IMR-90 (cell line): ENCODE data around the gene DDX10. TPM values are rescaled to one million over a fixed set of nuclear protein-coding genes. Genes with fewer than 3 reads are reported as not detected.

Source experiments
- ATAC-seq: fragments of 200-7000 bp; cut with Tn5 transposase; 2 replicates; pipeline ENCODE4 v1.9.1; 2020; ENCODE audit warnings: low read depth, mild to moderate bottlenecking, moderate library complexity
- BruUV-seq: library from RNA; stranded (reverse); fragments of 400-500 nt; replicated peaks from 2 replicates; lab custom pipeline; 2021; lab: Mats Ljungman, UMichigan
- CTCF ChIA-PET: fragments of 300-600 bp; formaldehyde crosslinking; extraction: SDS; loops from one replicate; lab custom pipeline; 2021; ENCODE audit warnings: antibody characterized with exemption; lab: Yijun Ruan, JAX
- POLR2A ChIA-PET: fragments of 300-600 bp; sonication (Branson Sonifier 250); formaldehyde crosslinking; loops from one replicate; lab custom pipeline; 2022; ENCODE audit warnings: antibody characterized with exemption; ENCODE audit not compliant: unreplicated experiment; lab: Charles Lee
- DNase-seq: peaks from one replicate; pipeline ENCODE4 v3.0.0; 2013
- H2AFZ ChIP-seq: replicated peaks from 2 replicates; pipeline ENCODE3; 2013; ENCODE audit warnings: low read length, mild to moderate bottlenecking; ENCODE audit not compliant: poor library complexity
- H2AK5ac ChIP-seq: 2 replicates; pipeline ENCODE4 v1.6.1; 2013; ENCODE audit warnings: low read depth, low read length, inconsistent platforms
- H2AK9ac ChIP-seq: replicated peaks from 2 replicates; pipeline ENCODE3; 2013; ENCODE audit warnings: mild to moderate bottlenecking, low read depth, low read length, moderate library complexity; ENCODE audit not compliant: poor library complexity
- H2BK120ac ChIP-seq: 2 replicates; pipeline ENCODE4 v1.6.1; 2013; ENCODE audit warnings: low read depth, low read length, inconsistent platforms
- H2BK15ac ChIP-seq: 3 replicates; pipeline ENCODE4 v1.6.1; 2013; ENCODE audit warnings: low read depth, low read length, inconsistent platforms
- H2BK20ac ChIP-seq: 2 replicates; pipeline ENCODE4 v1.6.1; 2013; ENCODE audit warnings: low read depth, mild to moderate bottlenecking, inconsistent platforms, low read length, moderate library complexity
- H2BK5ac ChIP-seq: 2 replicates; pipeline ENCODE4 v1.6.1; 2013; ENCODE audit warnings: mild to moderate bottlenecking, low read depth, low read length, inconsistent platforms; ENCODE audit not compliant: poor library complexity, severe bottlenecking
- H3K14ac ChIP-seq: replicated peaks from 2 replicates; pipeline ENCODE4 v1.6.1; 2013; ENCODE audit warnings: low read depth, low read length, inconsistent platforms
- H3K18ac ChIP-seq: 2 replicates; pipeline ENCODE4 v1.6.1; 2013; ENCODE audit warnings: low read depth, low read length, control low read depth
- H3K23ac ChIP-seq: 2 replicates; pipeline ENCODE4 v1.6.1; 2013; ENCODE audit warnings: low read depth, low read length, inconsistent platforms
- H3K27ac ChIP-seq: 2 replicates; pipeline ENCODE4 v1.5.1; 2013; ENCODE audit warnings: mild to moderate bottlenecking, control low read depth, low read length; ENCODE audit not compliant: insufficient read depth
- H3K27me3 ChIP-seq: 2 replicates; pipeline ENCODE4 v1.6.1; 2013; ENCODE audit warnings: low read length; ENCODE audit not compliant: control insufficient read depth, insufficient read depth
- H3K36me3 ChIP-seq: 2 replicates; pipeline ENCODE4 v1.6.1; 2013; ENCODE audit warnings: low read length, mixed read lengths; ENCODE audit not compliant: control insufficient read depth, insufficient read depth
- H3K4ac ChIP-seq: 2 replicates; pipeline ENCODE4 v1.6.1; 2013; ENCODE audit warnings: low read depth, low read length, inconsistent platforms
- H3K4me1 ChIP-seq: 2 replicates; pipeline ENCODE4 v1.6.1; 2013; ENCODE audit warnings: low read length, mixed read lengths; ENCODE audit not compliant: control insufficient read depth, insufficient read depth
- H3K4me2 ChIP-seq: 2 replicates; pipeline ENCODE4 v1.6.1; 2013; ENCODE audit warnings: low read depth, mild to moderate bottlenecking, control low read depth, low read length, moderate library complexity
- H3K4me3 ChIP-seq: 2 replicates; pipeline ENCODE4 v1.5.1; 2013; ENCODE audit warnings: low read depth, mild to moderate bottlenecking, control low read depth, low read length, moderate library complexity; ENCODE audit not compliant: insufficient read depth
- H3K56ac ChIP-seq: 2 replicates; pipeline ENCODE4 v1.6.1; 2013; ENCODE audit warnings: low read length, inconsistent platforms; ENCODE audit not compliant: insufficient read depth; ENCODE audit errors: extremely low read depth
- H3K79me1 ChIP-seq, 2 experiments: 2 replicates each; pipeline ENCODE4 v1.6.1; 2013; ENCODE audit warnings: low read length in 2 of 2, inconsistent platforms in 1 of 2, low read depth in 1 of 2
- H3K9ac ChIP-seq: 2 replicates; pipeline ENCODE4 v1.6.1; 2013; ENCODE audit warnings: low read depth, low read length, control low read depth
- H3K9me1 ChIP-seq: 2 replicates; pipeline ENCODE4 v1.6.1; 2013; ENCODE audit warnings: low read length, inconsistent platforms; ENCODE audit not compliant: insufficient read depth
- H3K9me3 ChIP-seq: 2 replicates; pipeline ENCODE4 v1.6.1; 2013; ENCODE audit warnings: low read length; ENCODE audit not compliant: control insufficient read depth, insufficient read depth
- H4K20me1 ChIP-seq: 2 replicates; pipeline ENCODE4 v1.6.1; 2013; ENCODE audit warnings: low read length, inconsistent platforms; ENCODE audit not compliant: insufficient read depth
- H4K5ac ChIP-seq: 2 replicates; pipeline ENCODE4 v1.6.1; 2013; ENCODE audit warnings: mild to moderate bottlenecking, low read depth, low read length, control low read depth
- H4K8ac ChIP-seq, 2 experiments: 2 replicates each; pipeline ENCODE4 v1.6.1; 2013; ENCODE audit warnings: low read depth in 2 of 2, low read length in 2 of 2, control low read depth in 1 of 2, inconsistent platforms in 1 of 2
- H4K91ac ChIP-seq: 2 replicates; pipeline ENCODE4 v1.6.1; 2013; ENCODE audit warnings: low read depth, low read length, inconsistent platforms; ENCODE audit not compliant: insufficient read depth
- CHD1 ChIP-seq: IDR thresholded peaks from 2 replicates; pipeline ENCODE4 v1.6.1; 2012; ENCODE audit warnings: low read depth, low read length, improper control_type of control experiment
- FOS ChIP-seq: fragments of 150-350 bp; IDR thresholded peaks from 2 replicates; pipeline ENCODE4 v1.6.1; 2016; ENCODE audit warnings: low read depth, low read length
- WGBS, 2 experiments: methylation state at CpG; one replicate each; pipeline versions ENCODE4 v1.1.5 to v1.1.7; 2013; ENCODE audit warnings: missing lambda C conversion rate in 2 of 2; ENCODE audit not compliant: insufficient read length in 1 of 2; ENCODE audit errors: extremely low coverage in 2 of 2; 5-methylcytosine and 5-hydroxymethylcytosine counted together
- dilution Hi-C: fragments of 300-500 bp; cut with HindIII; formaldehyde crosslinking; loops from one replicate; pipeline ENCODE4 v1.14.3; 2018; ENCODE audit warnings: low sequenced_read_pairs; ENCODE audit not compliant: unreplicated experiment
- in situ Hi-C: fragments of 300-500 bp; cut with MboI; formaldehyde crosslinking; loops from 3 replicates; pipeline ENCODE4 v1.14.3; 2019; ENCODE audit warnings: low sequenced_read_pairs, inconsistent platforms, mixed read lengths
- intact Hi-C: fragments of 100-400 bp; cut with micrococcal nuclease; formaldehyde crosslinking; loops from 2 replicates; pipeline ENCODE4 v1.10.0; 2022
- polyA plus RNA-seq, 3 experiments: library from polyadenylated mRNA; depleted of rRNA; stranded (reverse); fragments of >200 nt; gene quantifications; 2 replicates each; pipeline ENCODE4 v1.2.3, GENCODE V29; 2012; ENCODE audit warnings: low replicate concordance in 1 of 3
- total RNA-seq: library from RNA; depleted of rRNA; stranded (reverse); fragments of >200 nt; gene quantifications from 2 replicates; pipeline ENCODE4 v1.2.3, GENCODE V29; 2012

Gene DDX10
- total and polyA plus RNA-seq, 2 of the 4 experiments (the other 2 are of a cell fraction): 20.0 to 31.9 TPM

DNA sequence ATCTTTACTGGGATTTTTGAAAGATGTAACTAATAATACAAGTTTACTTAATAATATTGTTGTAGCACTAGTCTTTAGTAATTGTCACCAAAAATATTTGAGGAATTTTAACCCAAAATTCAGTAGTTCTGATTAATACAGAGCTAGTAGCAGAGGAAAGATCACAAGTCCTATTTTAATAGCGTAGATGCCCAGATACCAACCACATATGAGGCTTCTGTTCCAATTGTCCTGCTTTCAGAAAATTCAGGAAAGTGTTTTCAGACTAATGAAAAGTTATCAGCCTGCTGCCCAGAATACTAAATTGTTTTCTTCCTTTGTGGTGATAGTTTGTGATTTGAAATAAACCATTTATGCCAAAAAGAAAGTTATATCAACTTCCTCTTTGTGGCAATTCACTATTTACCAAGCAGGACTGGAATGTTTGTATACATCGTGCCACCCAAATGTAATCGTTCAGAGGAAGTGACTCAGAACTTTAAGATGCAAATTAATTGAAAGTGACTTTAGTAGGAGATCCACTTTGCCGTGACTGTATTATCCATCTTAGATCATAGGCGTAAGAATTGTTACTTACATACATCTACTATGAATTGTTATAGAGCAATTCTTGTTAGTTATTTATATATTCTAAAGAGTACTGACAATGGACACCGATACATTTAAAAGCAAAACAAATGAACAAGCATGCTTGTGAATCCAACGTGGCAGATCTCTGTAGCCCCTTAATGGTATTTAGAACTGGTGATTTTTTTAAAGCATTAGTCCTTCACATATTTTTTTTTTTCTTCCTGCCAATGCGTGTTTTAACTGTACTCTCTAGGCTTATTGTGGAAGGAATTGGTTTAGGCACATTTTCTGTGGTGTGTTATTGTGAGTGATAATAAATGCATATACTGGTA, 231.0 kb downstream of the DDX10 start:
- H3K4me1 ChIP-seq: peaks cover 13% of the 10 kb centered on the region
- H2BK15ac ChIP-seq: peak overlapping the region; percentile 36; the same call in 1 of the 3 replicates
- in situ Hi-C loops (no loop called here), intact Hi-C loops (no loop called here), dilution Hi-C loops (no loop called here)
- H2BK120ac ChIP-seq: peak overlapping the region; percentile 74
- ATAC-seq (peak; percentile 79), DNase-seq (peak; percentile 46)
- CTCF ChIA-PET: interaction anchor here (0.6 kb wide), 1 partner anchor 198 kb away, joined by 3 read pairs; no protein-coding TSS in a partner anchor
- no peak overlapping the region for H2AFZ ChIP-seq
- H3K36me3 ChIP-seq: no peaks in the 10 kb centered on the region; the same call in 1 of the 2 replicates
- H2AK5ac ChIP-seq: 0 out of 2 replicates have a peak overlapping the region, but pooled peaks have one; percentile 35
- POLR2A ChIA-PET: no interaction called here
- no peaks in the 10 kb centered on the region for H3K27me3 ChIP-seq
- H3K79me1 ChIP-seq: peaks cover 4 to 13% of the 10 kb centered on the region in 2 experiments; a peak in 3 of 4 replicates
- BruUV-seq: no TSS peak
- H4K5ac ChIP-seq: peak overlapping the region; percentile 92; the same call in 1 of the 2 replicates
- H3K4me2 ChIP-seq: peak overlapping the region; percentile 95
- H2AK9ac ChIP-seq: no peak overlapping the region
- H3K9me3 ChIP-seq: no peaks in the 10 kb centered on the region
- H3K23ac ChIP-seq: peak overlapping the region; percentile 52; the same call in 1 of the 2 replicates
- H3K14ac ChIP-seq: peak overlapping the region; percentile 82
- TF ChIP-seq FOS: 0 out of 2 replicates have a peak, but pooled peaks have one; percentile 19
- no peak for TF ChIP-seq CHD1
- H2BK20ac ChIP-seq: peak overlapping the region; percentile 79
- H4K8ac ChIP-seq: peak overlapping the region; percentile 74 to 79; a peak in 3 of 4 replicates
- no peaks in the 10 kb centered on the region for H4K20me1 ChIP-seq
- peak overlapping the region; percentile 77 for H2BK5ac ChIP-seq
- peak overlapping the region; percentile 36; the same call in 1 of the 2 replicates for H3K56ac ChIP-seq
- peaks cover 6% of the 10 kb centered on the region for H3K9me1 ChIP-seq
- H3K4ac ChIP-seq: peak overlapping the region; percentile 50; the same call in 1 of the 2 replicates
- WGBS, 2 experiments: no CpG with 5 or more reads among the region's 8 CpGs
- no peak overlapping the region for H3K9ac ChIP-seq
- peak overlapping the region; percentile 94 for H3K18ac ChIP-seq
- H3K4me3 ChIP-seq: no peak overlapping the region
- no peak overlapping the region for H3K27ac ChIP-seq
- H4K91ac ChIP-seq: peak overlapping the region; percentile 27; the same call in 1 of the 2 replicates
